Fibroblast of mammary gland (primary cell): ENCODE measurements around the gene TLE6.
"Not testable (repeated sequence)": the region's sequence is repeated elsewhere in the genome, so short reads cannot be mapped to it uniquely, and the experiment has no call there.

Experiments
- DNase-seq: peaks from one replicate; pipeline ENCODE4 v3.0.0-alpha.2; 2010; ENCODE audit warnings: low read depth
- H3K4me3 ChIP-seq: 2 replicates; pipeline ENCODE4 v1.5.1; 2011; ENCODE audit warnings: low read depth, mild to moderate bottlenecking, low read length, moderate library complexity; ENCODE audit not compliant: control insufficient read depth
- TF ChIP-seq, protein P1 (sequence below): conservative IDR thresholded peaks from 2 replicates; pipeline ENCODE4 v1.5.1; 2011; ENCODE audit warnings: low read depth, low read length, inconsistent platforms; ENCODE audit not compliant: control insufficient read depth, insufficient read depth

Gene TLE6

DNA sequence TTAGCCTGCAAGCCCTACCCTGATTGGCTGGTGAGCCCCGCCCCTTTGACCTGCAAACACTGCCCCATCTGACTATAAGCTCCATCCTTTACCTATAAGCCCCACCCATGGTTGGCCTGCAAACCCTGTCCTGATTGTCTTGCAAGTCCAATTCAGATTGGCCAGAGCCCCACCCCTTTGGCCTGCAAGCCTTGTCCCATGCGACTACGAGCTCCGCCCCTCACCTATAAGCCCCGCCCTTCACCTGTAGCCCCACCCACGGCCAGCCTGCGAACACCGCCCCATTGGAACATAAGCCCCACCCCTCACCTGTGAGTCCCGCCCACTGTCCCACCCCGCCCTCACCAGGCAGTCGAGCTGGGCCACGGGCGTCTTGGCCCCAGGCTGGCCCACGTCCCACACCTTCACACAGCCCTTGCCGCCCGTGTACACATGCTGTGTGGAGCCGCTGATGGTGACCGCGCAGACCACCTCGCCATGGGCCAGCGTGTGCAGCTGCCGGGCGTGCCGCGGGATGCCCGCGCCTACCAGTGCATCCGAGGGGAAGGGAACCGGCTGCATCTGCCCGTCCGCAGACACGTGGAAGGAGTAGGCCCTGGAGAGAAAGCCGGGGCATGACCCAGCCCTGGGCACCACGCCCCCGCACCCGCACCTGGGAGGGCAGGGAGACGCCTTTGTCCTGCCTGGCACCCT, 28.9 kb downstream of the TLE6 start:
- TF ChIP-seq, protein P1, sequence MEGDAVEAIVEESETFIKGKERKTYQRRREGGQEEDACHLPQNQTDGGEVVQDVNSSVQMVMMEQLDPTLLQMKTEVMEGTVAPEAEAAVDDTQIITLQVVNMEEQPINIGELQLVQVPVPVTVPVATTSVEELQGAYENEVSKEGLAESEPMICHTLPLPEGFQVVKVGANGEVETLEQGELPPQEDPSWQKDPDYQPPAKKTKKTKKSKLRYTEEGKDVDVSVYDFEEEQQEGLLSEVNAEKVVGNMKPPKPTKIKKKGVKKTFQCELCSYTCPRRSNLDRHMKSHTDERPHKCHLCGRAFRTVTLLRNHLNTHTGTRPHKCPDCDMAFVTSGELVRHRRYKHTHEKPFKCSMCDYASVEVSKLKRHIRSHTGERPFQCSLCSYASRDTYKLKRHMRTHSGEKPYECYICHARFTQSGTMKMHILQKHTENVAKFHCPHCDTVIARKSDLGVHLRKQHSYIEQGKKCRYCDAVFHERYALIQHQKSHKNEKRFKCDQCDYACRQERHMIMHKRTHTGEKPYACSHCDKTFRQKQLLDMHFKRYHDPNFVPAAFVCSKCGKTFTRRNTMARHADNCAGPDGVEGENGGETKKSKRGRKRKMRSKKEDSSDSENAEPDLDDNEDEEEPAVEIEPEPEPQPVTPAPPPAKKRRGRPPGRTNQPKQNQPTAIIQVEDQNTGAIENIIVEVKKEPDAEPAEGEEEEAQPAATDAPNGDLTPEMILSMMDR = no peak
- DNase-seq = no peak
- H3K4me3 ChIP-seq = no peak overlapping the region

DNA sequence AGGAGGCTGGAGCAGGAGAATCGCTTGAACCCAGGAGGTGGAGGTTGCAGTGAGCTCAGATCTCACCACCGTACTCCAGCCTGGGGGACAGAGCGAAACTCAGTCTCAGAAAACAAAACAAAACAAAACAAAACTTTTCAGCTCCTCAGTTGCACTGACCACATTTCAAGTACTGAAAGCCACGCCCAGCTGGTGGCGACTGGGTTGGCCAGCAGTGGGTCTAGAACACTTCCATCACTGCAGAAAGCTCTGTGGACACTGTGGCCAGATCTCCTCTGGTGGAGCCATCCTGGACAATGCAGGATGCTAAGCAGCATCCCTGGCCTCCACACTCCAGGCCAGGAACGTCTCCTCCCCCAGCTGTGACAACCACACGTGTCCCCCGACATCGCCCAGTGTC, 30.6 kb downstream of the TLE6 start:
- TF ChIP-seq, protein P1 = no peak
- no peak overlapping the region for H3K4me3 ChIP-seq
- no peak for DNase-seq

DNA sequence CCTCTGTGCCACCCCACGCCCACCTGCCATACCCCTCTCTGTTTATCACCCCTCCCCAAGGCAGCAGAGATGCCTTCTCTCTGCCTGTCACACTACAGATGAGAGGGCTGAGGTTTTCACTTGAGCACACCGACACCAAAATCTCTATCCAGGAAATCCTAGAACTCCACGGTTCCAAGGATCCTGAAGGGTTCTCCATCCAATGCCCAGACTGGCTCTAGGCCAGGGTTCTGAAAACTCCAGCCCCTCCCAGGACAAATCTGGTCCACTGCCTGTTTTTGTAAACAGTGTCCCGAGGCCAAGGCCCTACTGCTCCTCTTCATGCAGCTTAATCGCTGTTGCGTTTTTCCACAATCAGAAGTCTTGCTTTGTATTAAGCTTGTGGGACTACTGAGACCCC, 31.6 kb downstream of the TLE6 start:
- H3K4me3 ChIP-seq = no peak overlapping the region
- TF ChIP-seq, protein P1 = no peak
- no peak for DNase-seq

DNA sequence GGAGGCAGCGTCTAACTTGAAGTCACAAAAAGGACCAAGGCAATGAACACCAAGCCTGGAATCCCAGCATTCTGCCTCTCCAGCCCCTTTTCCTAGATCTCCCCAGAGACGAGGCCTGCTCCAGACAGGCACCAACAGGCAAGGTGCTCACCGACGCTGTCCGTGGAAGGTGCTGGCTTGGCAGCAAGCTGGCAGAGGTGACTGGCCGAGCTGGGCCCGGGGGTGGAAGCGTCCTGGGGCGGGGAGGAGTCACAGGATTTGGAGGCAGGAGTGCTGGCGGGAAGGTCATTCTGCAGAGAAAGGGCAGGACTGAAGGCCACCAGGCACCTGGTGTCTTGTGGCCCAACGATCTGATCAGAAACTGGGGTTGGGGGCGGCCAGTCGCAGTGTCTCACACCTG, 33.5 kb downstream of the TLE6 start:
- DNase-seq = no peak
- no peak overlapping the region for H3K4me3 ChIP-seq
- TF ChIP-seq, protein P1 = no peak

DNA sequence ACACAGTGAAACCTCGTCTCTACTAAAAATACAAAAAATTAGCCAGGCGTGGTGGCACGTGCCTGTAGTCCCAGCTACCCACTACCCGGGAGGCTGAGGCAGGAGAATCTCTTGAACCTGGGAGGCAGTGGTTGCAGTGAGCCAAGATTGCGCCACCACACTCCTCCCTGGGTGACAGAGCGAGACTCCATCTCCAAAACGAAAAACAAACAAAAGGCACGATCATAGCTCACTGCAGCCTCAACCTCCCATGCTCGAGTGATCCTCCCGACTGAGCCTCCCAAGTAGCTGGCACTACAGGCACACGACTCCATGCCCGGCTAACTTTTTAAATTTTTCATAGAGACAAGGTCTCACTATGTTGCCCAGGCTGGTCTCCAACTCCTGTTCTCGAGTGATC, 34.7 kb downstream of the TLE6 start:
- not testable (repeated sequence) for DNase-seq, H3K4me3 ChIP-seq

DNA sequence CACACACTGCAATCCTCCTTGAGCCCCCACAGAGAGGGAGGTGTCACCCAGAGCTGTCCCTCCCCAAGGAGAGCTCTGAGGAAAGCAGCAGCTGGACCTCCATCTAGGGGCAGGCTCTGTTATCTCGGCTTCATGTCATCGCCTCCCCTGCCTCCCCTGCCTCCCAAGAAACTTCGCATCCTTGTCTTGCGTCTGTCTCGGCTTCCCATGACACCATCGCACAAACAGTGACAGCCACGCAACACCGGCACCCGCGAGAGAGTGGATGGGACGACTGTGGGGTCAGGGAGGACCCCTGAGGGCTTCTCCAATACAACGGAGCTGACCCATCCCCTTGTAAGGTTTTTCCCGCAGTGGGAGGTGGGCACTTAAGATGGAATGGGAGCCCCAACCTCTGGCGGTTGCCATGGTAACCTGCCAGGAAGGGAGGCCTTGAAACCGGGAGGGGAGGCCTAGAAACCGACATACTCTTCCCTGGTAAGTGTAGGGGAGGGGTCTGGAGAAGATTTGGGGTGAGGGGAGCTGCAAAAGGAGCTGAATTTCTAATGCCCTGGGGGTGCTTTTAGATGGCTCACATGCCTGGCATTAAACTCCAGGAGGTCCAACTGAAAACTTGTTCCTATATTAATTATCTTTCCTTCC, 35.4 kb downstream of the TLE6 start:
- no peak for DNase-seq
- H3K4me3 ChIP-seq = no peak overlapping the region
- TF ChIP-seq, protein P1 = no peak

DNA sequence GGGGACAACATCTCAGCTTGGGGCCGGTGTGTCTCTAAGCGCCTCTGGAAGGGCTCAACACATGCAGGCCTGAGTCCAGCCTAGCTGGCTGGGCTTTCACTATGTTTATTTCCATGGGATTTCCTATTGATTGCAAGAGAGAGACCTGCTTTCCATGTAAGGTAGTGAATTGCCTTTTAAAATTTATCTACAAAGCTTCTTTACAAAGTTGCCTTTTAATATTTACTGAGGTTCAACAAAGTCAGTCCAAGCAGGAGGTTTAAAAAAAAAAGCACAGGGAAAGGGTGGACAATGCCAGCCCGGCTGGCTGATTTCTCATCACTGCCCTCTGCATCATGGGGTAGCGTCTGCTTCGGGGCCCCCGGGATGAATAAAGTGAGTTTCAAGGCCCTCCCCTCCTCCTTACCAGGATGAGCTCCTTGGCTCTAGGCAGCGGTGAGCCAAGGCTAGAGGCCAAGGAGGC, 35.9 kb downstream of the TLE6 start:
- no peak for DNase-seq
- TF ChIP-seq, protein P1 = no peak
- no peak overlapping the region for H3K4me3 ChIP-seq
